22Rv1 (cell line): Measurements from ENCODE around the gene DNAJB8.

Source experiments
- ZFX ChIP-seq: fragments of 450-650 bp; IDR thresholded peaks from 2 replicates; pipeline ENCODE4 v1.6.1; 2017; ENCODE audit warnings: antibody characterized with exemption, borderline replicate concordance
- TF ChIP-seq, protein P1 (sequence below): fragments of 450-650 bp; IDR thresholded peaks from 2 replicates; pipeline ENCODE4 v1.5.1; 2017; ENCODE audit warnings: mild to moderate bottlenecking

DNA sequence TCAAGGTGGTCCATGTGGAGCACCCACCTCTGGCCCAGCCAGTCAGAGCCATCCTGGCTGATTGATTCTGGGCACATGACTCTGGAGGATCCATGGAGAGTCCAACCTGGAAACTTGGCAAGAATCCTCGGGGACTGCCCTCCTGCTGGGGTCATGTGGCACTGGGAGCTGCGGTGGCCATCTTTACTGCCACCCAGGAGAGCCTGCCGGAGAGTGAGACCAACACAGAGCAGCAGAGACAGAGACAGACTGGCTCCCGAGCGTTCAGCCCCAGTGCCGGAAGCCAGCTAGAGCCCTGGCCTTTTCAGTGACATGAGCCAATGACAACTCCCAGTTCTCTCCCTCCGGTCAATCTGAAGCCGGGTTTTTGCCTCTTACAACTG, 37.8 kb upstream of the DNAJB8 start:
- TF ChIP-seq, protein P1, sequence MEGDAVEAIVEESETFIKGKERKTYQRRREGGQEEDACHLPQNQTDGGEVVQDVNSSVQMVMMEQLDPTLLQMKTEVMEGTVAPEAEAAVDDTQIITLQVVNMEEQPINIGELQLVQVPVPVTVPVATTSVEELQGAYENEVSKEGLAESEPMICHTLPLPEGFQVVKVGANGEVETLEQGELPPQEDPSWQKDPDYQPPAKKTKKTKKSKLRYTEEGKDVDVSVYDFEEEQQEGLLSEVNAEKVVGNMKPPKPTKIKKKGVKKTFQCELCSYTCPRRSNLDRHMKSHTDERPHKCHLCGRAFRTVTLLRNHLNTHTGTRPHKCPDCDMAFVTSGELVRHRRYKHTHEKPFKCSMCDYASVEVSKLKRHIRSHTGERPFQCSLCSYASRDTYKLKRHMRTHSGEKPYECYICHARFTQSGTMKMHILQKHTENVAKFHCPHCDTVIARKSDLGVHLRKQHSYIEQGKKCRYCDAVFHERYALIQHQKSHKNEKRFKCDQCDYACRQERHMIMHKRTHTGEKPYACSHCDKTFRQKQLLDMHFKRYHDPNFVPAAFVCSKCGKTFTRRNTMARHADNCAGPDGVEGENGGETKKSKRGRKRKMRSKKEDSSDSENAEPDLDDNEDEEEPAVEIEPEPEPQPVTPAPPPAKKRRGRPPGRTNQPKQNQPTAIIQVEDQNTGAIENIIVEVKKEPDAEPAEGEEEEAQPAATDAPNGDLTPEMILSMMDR = no peak
- no peak for TF ChIP-seq ZFX
